CD8-positive, alpha-beta memory T cell (primary cell): ENCODE results near the gene CDC14A. TPM values are rescaled to one million over a fixed set of nuclear protein-coding genes. Genes with fewer than 3 reads are reported as not detected.

Experiments used
- polyA plus RNA-seq: library from polyadenylated mRNA; unstranded; fragments of 300-500 nt; fragmentation: Illumina TruSeq; gene quantifications from one replicate; pipeline ENCODE4 v1.2.3, GENCODE V29; 2021
- total RNA-seq, 2 experiments: library from RNA; stranded (reverse); gene quantifications; one replicate each; pipeline ENCODE4 v1.2.3, GENCODE V29; 2021

Gene CDC14A
- total and polyA plus RNA-seq, 3 experiments from 2014 or later, result 25.4 to 36.4 (median 27.9) TPM

Other genes with a start within 250 kb of the CDC14A start
- 10 to 100 TPM; 12.6 to 13.1 TPM for gene SASS6, start 219.6 kb upstream of the CDC14A start, total RNA-seq
- gene SASS6, start 219.6 kb upstream of the CDC14A start, polyA plus RNA-seq, result 2.0 TPM
- gene TRMT13, start 219.3 kb upstream of the CDC14A start, total RNA-seq, result 10 to 100 TPM; 24.9 to 27.2 TPM
- gene TRMT13, start 219.3 kb upstream of the CDC14A start, polyA plus RNA-seq, result 9.2 TPM
- under 1 TPM; 0.53 TPM for gene LRRC39, start 174.2 kb upstream of the CDC14A start, total RNA-seq
- not detected for gene LRRC39, start 174.2 kb upstream of the CDC14A start, polyA plus RNA-seq
- 10 to 100 TPM; 13.6 to 13.9 TPM for gene DBT, start 102.7 kb upstream of the CDC14A start, total RNA-seq
- gene DBT, start 102.7 kb upstream of the CDC14A start, polyA plus RNA-seq, result 6.0 TPM
- 10 to 100 TPM; 64.5 to 68.3 TPM for gene RTCA, start 86.3 kb upstream of the CDC14A start, total RNA-seq
- gene RTCA, start 86.3 kb upstream of the CDC14A start, polyA plus RNA-seq, result 25.2 TPM
- under 1 TPM in 1 of 2 experiments, not detected in 1; 0.07 TPM for gene GPR88, start 185.6 kb downstream of the CDC14A start, total RNA-seq
- gene GPR88, start 185.6 kb downstream of the CDC14A start, polyA plus RNA-seq, result not detected